Fibroblast of skin of abdomen (primary cell): ENCODE results near the gene TMEM120B.
"Not testable (repeated sequence)": the region's sequence is repeated elsewhere in the genome, so short reads cannot be mapped to it uniquely, and the experiment has no call there.

Experiments
- DNase-seq: peaks from one replicate; pipeline ENCODE4 v3.0.0-alpha.2; 2013

TMEM120B gene

GRCh38 chr12:121748571-121749265, 36.2 kb downstream of the TMEM120B start:
- DNase-seq, result peak; percentile 84

- no peak for DNase-seq
Measured at GRCh38 chr12:121749267-121749666, 36.7 kb downstream of the TMEM120B start.

- no peak for DNase-seq
Measured at GRCh38 chr12:121750507-121750955, 38.0 kb downstream of the TMEM120B start.

- no peak for DNase-seq
Measured at GRCh38 chr12:121751034-121751433, 38.5 kb downstream of the TMEM120B start.

GRCh38 chr12:121751749-121752351, 39.3 kb downstream of the TMEM120B start:
- DNase-seq, result no peak

- DNase-seq, result no peak
Measured at GRCh38 chr12:121753844-121754264, 41.3 kb downstream of the TMEM120B start.

- DNase-seq, result no peak
Measured at GRCh38 chr12:121754836-121755235, 42.3 kb downstream of the TMEM120B start.

GRCh38 chr12:121755591-121755990, 43.0 kb downstream of the TMEM120B start:
- no peak for DNase-seq

- DNase-seq, result not testable (repeated sequence)
Measured at GRCh38 chr12:121758536-121758935, 46.0 kb downstream of the TMEM120B start.

- no peak for DNase-seq
Measured at GRCh38 chr12:121762269-121762668, 49.7 kb downstream of the TMEM120B start.

GRCh38 chr12:121764808-121765207, 52.3 kb downstream of the TMEM120B start:
- no peak for DNase-seq

- DNase-seq, result peak; percentile 94
Measured at GRCh38 chr12:121765573-121765972, 53.0 kb downstream of the TMEM120B start.

- DNase-seq, result peak; percentile 26
Measured at GRCh38 chr12:121766290-121767039, 53.9 kb downstream of the TMEM120B start.

- DNase-seq, result peak; percentile 74
Measured at GRCh38 chr12:121767525-121768016, 55.0 kb downstream of the TMEM120B start.

- no peak for DNase-seq
Measured at GRCh38 chr12:121769297-121769830, 56.8 kb downstream of the TMEM120B start.

GRCh38 chr12:121769831-121770301, 57.3 kb downstream of the TMEM120B start:
- no peak for DNase-seq

GRCh38 chr12:121770388-121770787, 57.8 kb downstream of the TMEM120B start:
- no peak for DNase-seq

- DNase-seq, result no peak
Measured at GRCh38 chr12:121770813-121771625, 58.5 kb downstream of the TMEM120B start.

- peak; percentile 51 for DNase-seq
Measured at GRCh38 chr12:121773011-121773777, 60.6 kb downstream of the TMEM120B start.

- DNase-seq, result no peak
Measured at GRCh38 chr12:121774968-121775474, 62.5 kb downstream of the TMEM120B start.

- DNase-seq, result no peak
Measured at GRCh38 chr12:121775501-121775900, 62.9 kb downstream of the TMEM120B start.
